ENCODE results near the gene LMTK3. TPM values are rescaled to one million over a fixed set of nuclear protein-coding genes. Genes with fewer than 3 reads are reported as not detected.
A peak's percentile ranks its signal among the peaks of the same experiment; 100 is the strongest.

LMTK3 gene
- total RNA-seq, 1 donor from 2014 or later, result 0.67 TPM

DNA sequence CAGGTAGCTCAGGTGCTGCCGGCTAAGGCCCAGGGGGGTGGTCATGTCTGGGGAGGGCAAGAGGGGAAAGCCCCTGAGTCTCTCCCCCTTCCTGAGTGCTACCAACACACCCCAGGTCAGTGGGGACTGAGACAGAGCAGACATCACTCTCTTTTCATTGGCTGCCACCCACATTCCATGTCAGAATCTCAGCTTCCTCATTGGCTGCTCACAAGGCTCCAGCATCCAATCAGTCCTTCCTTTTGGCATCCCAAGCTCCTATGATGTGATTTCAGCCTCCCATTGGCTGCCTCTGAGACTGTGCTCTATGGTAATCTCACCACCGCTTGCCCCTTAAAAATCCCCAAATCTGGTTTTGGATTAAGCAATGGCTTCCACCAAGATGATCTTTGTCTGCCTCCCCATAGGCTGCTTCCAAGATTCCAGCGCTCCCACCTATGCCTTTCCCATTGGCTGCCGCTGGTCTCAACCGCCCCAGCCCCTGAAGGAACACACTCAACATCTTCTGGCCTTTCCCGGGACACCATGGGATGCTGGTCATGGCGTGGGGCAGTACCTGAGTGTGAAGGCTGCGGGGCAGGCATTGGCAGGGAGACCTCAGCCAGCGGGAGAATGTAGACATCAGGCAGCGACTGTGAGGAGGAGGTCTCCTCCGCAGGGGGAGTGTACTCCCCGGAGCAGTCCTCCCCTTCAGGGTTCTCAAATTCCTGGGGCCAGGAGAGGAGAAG lies 2.0 kb downstream of the LMTK3 start:
- Mint-ChIP-seq H3K27ac (ENCODE audit: unreplicated experiment) (no peak overlapping the region), H3K4me3 (ENCODE audit: unreplicated experiment) (no peak overlapping the region), H3K9me3 (ENCODE audit: low read depth) (no peaks in the 10 kb centered on the region), H3K27me3 (ENCODE audit: low read depth) (peaks cover 8% of the 10 kb centered on the region), H3K36me3 (ENCODE audit: low read depth) (no peaks in the 10 kb centered on the region), H3K4me1 (ENCODE audit: low read depth) (peaks cover 12% of the 10 kb centered on the region)
- TF ChIP-seq, protein P1, sequence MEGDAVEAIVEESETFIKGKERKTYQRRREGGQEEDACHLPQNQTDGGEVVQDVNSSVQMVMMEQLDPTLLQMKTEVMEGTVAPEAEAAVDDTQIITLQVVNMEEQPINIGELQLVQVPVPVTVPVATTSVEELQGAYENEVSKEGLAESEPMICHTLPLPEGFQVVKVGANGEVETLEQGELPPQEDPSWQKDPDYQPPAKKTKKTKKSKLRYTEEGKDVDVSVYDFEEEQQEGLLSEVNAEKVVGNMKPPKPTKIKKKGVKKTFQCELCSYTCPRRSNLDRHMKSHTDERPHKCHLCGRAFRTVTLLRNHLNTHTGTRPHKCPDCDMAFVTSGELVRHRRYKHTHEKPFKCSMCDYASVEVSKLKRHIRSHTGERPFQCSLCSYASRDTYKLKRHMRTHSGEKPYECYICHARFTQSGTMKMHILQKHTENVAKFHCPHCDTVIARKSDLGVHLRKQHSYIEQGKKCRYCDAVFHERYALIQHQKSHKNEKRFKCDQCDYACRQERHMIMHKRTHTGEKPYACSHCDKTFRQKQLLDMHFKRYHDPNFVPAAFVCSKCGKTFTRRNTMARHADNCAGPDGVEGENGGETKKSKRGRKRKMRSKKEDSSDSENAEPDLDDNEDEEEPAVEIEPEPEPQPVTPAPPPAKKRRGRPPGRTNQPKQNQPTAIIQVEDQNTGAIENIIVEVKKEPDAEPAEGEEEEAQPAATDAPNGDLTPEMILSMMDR (IDR thresholded peaks at IDR 0.05), result no peak
- DNase-seq (ENCODE audit: low spot score), result no peak

GRCh38 chr19:48508729-48509411 lies 2.8 kb downstream of the LMTK3 start:
- H3K4me3 Mint-ChIP-seq (ENCODE audit: unreplicated experiment), result no peak overlapping the region
- no peak overlapping the region for H3K27ac Mint-ChIP-seq (ENCODE audit: unreplicated experiment)
- no peaks in the 10 kb centered on the region for H3K36me3 Mint-ChIP-seq (ENCODE audit: low read depth)
- TF ChIP-seq, protein P1 (IDR thresholded peaks at IDR 0.05), result no peak
- peaks cover 8% of the 10 kb centered on the region for H3K27me3 Mint-ChIP-seq (ENCODE audit: low read depth)
- DNase-seq (ENCODE audit: low spot score), result no peak
- no peaks in the 10 kb centered on the region for H3K9me3 Mint-ChIP-seq (ENCODE audit: low read depth)
- peaks cover 9% of the 10 kb centered on the region for H3K4me1 Mint-ChIP-seq (ENCODE audit: low read depth)

GRCh38 chr19:48507911-48508439 lies 3.7 kb downstream of the LMTK3 start:
- no peak overlapping the region for H3K4me3 Mint-ChIP-seq (ENCODE audit: unreplicated experiment)
- H3K27ac Mint-ChIP-seq (ENCODE audit: unreplicated experiment), result no peak overlapping the region
- no peaks in the 10 kb centered on the region for H3K9me3 Mint-ChIP-seq (ENCODE audit: low read depth)
- peaks cover 8% of the 10 kb centered on the region for H3K4me1 Mint-ChIP-seq (ENCODE audit: low read depth)
- TF ChIP-seq, protein P1 (IDR thresholded peaks at IDR 0.05), result no peak
- no peaks in the 10 kb centered on the region for H3K36me3 Mint-ChIP-seq (ENCODE audit: low read depth)
- peaks cover 8% of the 10 kb centered on the region for H3K27me3 Mint-ChIP-seq (ENCODE audit: low read depth)
- no peak for DNase-seq (ENCODE audit: low spot score)

DNA sequence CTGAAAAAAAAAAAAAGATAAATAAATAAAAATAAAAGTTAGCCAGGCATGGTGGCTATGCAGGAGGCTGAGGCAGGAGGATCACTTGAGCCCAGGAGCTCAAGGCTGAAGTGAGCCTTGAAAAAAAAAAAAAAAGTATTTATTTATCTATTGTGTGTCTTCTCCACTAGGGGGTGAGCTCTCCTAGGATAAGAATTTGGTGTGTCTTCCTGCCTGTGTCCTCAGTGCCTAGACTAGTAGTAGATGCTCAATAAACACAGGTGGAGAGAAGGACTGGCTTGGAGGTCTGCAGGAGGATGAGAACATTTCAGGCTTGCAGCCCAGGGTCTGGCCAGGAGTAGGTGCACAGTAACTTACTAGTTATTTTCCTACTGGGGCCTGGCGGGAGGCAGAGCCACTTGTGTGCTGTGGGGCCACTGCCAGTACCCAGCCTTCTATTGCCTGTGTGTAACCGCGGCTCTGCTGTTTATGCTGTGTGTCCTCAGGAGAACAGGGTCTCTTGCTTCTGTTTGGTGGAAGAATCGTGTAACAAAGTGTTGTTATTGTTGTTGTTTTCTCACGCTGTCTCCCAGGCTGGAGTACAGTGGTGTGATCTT lies 5.4 kb downstream of the LMTK3 start:
- Mint-ChIP-seq H3K9me3 (ENCODE audit: low read depth) (no peaks in the 10 kb centered on the region), H3K4me3 (ENCODE audit: unreplicated experiment) (no peak overlapping the region), H3K36me3 (ENCODE audit: low read depth) (no peaks in the 10 kb centered on the region), H3K27ac (ENCODE audit: unreplicated experiment) (no peak overlapping the region), H3K4me1 (ENCODE audit: low read depth) (peaks cover 12% of the 10 kb centered on the region), H3K27me3 (ENCODE audit: low read depth) (peaks cover 8% of the 10 kb centered on the region)
- DNase-seq (ENCODE audit: low spot score), result no peak
- TF ChIP-seq, protein P1 (IDR thresholded peaks at IDR 0.05), result peak; percentile 81

- Mint-ChIP-seq H3K4me1 (ENCODE audit: low read depth) (peaks cover 7% of the 10 kb centered on the region), H3K9me3 (ENCODE audit: low read depth) (no peaks in the 10 kb centered on the region), H3K27ac (ENCODE audit: unreplicated experiment) (no peak overlapping the region), H3K27me3 (ENCODE audit: low read depth) (peaks cover 15% of the 10 kb centered on the region), H3K4me3 (ENCODE audit: unreplicated experiment) (no peak overlapping the region), H3K36me3 (ENCODE audit: low read depth) (no peaks in the 10 kb centered on the region)
- TF ChIP-seq, protein P1 (IDR thresholded peaks at IDR 0.05), result no peak
- no peak for DNase-seq (ENCODE audit: low spot score)
Observed at GRCh38 chr19:48502350-48503018, 9.2 kb downstream of the LMTK3 start.

Data from chondrocyte (in vitro differentiated cells).